OCI-M2 (cell line): Measurements from ENCODE around the gene HEXD.

Experiments
- DNase-seq: peaks from one replicate; lab custom pipeline; 2025; ENCODE audit not compliant: unreplicated experiment; lab: John Stamatoyannopoulos, UW

The HEXD gene

DNA sequence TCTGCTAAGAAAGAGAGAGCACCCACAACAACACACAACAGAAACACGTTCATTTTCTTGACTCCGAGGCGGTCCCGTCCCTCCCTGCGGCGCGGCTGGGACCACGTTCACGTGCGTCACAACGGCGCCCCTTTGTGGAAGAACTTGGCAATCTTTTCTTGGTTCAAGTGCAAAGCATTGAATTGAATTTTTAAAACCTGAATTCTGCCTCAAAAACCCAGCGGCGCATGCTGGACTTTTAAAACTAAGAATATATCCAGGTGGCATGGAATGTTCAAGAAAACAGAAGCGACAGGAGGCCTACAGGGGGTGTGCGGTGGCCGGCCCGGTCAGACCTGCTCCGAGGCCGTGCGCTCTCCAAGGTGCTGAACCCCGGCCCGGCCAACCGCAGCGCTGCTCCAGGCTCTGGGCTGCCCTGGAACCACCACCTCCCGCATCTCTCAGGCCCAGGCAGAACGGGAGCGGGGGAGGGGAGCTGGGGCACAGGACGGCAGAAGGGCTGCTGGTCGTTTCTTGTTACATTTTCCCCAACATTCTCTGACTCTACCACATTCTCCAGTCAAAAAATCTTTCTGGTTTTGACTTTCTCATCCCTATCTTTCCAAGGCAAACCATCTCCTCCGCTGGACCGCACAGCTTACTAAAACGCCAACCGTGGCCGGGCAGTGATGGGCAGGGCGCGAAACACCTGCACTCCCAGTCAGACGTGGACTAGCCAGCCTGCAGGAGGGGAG, 3.4 kb upstream of the HEXD start:
- no peak for DNase-seq

DNA sequence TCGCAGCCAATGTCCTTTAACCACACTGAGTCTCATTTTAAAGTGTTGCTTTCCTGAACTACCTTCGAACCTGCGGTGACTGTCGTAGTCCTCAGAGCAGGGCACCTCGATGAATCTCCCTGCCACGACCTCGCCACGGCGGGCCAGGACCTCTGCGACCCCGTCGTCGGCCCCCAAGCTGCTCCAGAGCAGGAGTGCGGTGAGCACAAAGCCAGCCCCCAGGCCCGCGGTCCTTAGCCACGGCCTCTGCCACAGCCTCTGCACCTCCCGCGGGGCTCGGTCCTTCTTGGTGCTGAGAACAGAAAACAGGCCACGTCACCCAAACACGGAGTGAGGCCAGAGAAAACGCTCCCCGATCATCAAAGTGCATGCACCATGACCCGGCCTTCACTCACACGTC, 2.8 kb upstream of the HEXD start:
- no peak for DNase-seq

DNA sequence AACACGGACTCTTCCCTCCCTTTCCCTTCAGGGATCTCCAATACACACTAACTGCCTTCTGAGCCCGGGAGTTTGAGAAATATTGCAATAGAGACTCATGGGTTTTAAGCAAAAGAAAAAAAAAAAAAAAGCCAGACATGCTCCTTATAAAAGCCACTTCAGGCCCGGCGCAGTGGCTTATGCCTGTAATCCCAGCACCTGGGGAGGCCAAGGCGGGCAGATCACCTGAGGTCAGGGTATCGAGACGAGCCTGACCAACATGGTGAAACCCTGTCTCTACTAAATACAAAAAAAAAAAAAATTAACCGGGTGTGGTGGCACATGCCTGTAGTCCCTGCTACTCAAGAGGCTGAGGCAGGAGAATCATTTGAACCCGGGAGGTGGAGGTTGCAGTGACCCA, 2.4 kb upstream of the HEXD start:
- DNase-seq: no peak

DNA sequence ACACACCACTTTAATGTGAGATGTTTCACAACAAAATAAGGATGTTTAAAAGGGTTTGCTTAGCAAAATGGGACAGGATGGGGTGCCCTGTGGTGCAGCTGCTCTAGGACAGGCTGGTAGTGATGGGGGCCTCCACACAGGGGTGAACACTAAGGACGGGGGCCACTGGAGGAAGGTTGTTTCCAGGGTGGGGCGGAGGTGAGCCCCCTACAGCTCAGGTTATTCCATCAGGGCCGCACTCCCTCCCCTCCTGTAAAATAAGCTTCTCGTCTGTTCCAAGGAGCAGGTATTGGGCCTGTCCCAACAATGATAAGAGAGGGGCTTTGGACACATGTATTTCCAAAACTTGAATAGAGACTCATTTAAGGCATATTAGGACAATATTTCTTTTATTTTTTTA, 1.9 kb upstream of the HEXD start:
- DNase-seq: no peak

DNA sequence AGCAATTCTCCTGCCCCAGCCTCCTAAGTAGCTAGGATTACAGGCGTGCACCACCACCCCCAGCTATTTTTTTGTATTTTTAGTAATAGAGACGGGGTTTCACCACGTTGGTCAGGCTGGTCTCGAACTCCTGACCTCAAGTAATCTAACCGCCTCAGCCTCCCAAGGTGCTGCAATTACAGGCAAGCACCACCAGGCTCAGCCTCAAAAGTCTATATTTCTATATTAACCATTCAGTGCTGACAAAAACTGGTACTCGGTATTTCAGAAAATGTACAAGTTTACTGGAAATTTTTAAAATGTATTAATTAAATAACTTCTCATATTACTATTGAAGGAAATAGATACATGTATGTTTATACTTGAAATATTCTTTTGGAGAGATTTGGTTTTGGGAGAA, 1.4 kb upstream of the HEXD start:
- no peak for DNase-seq

DNA sequence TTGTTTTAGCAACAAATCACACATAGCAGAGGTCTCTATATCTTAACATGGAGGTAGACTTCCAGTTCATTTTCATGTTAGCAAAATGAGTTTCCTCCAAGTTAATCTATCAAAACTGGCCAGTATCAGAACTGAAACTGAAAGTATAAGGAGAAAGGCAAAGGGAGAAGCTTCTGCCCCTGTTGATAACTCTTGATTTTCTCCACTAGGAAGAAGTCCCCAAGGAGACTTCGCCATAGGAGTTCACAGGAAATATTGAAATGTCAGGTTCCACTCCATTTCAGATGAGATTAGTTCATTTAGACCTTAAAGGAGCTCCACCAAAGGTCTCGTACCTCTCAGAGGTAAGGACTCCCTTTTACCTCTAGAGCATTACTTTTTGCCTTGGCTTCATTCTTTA, 1.4 kb downstream of the HEXD start:
- no peak for DNase-seq

DNA sequence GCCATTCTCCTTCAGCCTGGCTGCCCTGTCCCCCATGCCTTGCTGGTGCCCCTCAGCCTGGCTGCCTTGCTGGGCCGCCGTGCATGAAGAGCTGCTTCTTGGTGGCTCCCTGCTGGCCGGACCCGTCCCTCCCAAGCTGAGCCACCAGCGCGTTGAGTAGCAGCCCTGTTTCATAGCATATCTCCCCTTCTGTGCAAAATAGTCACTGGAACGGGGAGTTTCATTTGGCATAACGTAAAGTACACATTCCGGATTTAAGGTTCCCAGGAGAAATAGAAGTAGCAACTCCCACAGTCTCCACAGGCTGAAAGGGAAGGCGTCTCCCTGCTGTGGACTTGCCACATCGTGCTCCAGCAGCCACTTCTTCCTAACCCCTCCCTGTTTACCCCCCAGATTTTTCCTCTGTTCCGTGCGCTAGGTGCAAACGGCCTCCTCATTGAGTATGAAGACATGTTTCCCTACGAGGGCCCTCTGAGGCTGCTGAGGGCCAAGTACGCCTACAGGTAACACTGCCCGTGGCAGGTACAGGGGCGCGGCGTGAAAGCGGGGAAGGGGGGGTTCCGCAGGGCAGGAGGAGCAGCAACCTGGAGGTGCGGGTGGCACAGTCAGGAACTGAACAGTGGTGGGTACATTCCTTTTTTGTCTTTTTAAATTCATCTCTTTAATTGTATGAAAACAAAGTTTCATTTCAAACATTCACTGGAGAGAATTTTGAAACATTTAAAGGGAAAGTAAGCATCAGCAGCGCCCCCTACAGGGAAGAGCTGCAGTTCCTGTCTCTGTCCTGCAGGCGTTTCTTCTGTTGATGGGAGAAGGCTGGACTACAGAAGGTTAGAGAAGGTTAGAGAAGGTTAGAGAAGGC, 6.1 kb downstream of the HEXD start:
- no peak for DNase-seq

DNA sequence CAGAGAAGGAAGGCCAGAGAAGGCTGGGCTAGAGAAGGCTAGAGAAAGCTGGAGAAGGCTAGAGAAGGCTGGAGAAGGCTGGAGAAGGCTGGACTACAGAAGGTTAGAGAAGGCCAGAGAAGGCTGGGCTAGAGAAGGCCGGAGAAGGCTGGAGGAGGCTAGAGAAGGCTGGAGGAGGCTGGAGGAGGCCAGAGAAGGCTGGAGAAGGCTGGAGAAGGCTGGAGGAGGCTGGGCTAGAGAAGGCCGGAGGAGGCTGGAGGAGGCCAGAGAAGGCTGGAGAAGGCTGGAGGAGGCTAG, 6.7 kb downstream of the HEXD start:
- DNase-seq: no peak

DNA sequence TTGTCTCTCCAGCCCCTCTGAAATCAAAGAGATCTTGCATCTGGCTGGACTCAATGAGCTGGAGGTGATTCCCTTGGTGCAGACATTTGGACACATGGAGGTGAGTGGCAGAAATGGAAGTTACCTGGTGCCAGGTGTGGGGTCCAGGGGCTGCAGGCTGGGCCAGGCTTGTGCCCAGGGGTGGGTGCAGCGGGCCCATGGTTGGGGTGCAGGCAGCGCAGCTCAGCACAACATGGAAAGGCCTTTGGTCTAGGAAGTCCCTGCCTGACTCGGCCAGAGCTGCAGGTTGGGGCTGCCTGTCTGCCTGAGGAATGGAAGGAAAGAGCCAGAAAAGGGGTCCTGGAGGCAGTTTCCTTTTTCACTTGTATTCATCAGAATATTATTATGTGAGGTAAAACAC, 10.4 kb downstream of the HEXD start:
- DNase-seq: no peak

DNA sequence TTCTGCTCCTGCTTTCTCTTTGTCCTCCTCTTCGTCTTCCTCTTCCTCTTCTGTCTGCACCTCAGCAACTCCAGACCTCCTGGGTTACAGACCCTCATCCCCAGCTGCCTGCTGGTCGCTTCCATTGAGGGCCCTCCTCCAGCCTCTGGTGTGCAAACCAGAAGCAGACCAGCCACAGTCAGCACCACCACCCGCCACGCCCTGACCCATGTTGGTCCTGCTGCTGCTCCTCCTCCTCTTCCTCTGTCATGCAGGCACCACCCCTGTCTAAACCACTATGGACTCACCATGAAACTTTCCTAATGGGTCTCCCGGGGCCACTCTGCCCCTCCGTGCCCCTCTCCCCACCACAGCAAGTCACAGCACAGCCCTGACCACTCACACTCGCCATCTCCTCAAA, 11.7 kb downstream of the HEXD start:
- DNase-seq: no peak

DNA sequence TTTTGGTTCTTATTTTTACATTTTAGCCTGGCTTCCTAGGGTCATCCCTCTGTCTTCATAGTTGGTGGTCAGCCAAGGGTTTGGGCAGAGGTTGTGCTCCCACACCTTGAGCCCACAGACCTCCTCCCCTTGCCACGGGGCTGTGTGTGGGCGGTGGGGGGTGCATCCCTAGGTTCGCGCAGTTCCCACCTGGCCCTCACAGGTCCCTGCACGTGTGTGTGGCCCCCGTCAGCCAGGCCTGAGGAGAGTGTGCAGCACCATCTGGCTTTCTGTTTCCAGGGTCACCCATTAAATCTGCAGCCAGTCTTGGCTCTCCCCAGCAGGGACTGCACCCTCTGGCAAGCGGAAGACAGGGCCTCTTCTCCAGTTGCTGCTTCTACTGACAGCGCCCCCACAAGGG, 13.9 kb downstream of the HEXD start:
- no peak for DNase-seq

DNA sequence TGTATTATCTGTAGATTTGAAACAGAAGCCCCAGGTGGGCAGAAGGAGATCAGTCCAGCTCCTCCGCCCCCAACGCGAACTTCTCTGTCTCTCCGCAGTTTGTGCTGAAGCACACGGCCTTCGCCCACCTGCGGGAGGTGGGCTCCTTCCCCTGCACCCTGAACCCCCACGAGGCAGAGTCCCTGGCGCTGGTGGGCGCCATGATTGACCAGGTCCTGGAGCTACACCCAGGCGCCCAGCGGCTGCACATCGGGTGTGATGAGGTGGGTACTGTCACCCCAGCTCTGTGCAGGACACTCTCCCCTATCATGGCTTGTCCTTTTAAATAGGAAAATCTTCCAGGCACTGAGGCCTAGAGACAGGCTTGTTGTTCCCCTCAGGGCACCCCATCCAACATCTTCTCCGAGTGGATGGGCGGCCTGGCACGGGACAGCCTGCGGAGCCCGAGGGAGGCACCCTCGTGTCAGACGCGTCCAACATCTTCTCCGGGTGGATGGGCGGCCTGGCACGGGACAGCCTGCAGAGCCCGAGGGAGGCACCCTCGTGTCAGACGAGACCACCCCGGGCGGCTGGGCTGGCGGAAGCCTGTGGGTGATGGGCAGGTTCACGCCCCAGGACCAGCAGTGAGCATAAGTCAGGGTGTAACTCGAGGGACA, 15.5 kb downstream of the HEXD start:
- no peak for DNase-seq

DNA sequence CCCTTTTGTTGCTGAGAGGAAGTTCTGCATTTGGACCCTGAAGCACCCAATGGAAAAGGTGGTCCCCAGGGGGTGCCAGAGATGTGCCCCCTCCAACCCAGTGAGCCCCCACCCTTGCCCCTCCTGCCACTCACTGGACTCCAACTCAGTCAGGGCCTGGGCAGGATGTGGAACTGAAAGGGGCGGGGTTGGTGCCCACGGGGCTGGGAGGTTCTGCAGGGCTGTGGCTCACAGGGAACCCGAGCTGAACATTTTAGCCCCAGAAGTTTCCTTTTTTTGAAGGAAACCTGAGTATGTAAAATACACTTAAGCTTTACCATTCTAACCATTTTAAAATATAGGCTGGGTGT, 16.0 kb downstream of the HEXD start:
- DNase-seq: no peak

DNA sequence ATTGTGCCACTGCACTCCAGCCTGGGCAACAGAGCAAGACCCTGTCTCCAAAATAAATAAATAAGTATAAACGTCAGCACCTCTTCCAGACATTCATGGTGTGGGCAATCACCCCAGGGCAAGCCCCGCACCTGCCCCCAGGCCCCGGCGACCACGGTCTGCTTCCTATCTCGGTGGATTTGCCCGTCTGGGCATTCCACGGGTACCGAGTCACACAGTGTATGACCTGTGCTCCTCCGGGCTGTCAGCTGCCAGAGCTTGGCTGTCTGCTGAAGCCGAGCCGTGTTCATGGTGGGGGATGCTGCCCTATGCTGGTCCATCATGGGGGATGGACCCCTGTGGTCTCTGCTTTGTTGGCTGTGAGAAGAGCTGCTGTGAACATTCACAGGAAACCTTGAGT, 17.0 kb downstream of the HEXD start:
- DNase-seq: no peak

DNA sequence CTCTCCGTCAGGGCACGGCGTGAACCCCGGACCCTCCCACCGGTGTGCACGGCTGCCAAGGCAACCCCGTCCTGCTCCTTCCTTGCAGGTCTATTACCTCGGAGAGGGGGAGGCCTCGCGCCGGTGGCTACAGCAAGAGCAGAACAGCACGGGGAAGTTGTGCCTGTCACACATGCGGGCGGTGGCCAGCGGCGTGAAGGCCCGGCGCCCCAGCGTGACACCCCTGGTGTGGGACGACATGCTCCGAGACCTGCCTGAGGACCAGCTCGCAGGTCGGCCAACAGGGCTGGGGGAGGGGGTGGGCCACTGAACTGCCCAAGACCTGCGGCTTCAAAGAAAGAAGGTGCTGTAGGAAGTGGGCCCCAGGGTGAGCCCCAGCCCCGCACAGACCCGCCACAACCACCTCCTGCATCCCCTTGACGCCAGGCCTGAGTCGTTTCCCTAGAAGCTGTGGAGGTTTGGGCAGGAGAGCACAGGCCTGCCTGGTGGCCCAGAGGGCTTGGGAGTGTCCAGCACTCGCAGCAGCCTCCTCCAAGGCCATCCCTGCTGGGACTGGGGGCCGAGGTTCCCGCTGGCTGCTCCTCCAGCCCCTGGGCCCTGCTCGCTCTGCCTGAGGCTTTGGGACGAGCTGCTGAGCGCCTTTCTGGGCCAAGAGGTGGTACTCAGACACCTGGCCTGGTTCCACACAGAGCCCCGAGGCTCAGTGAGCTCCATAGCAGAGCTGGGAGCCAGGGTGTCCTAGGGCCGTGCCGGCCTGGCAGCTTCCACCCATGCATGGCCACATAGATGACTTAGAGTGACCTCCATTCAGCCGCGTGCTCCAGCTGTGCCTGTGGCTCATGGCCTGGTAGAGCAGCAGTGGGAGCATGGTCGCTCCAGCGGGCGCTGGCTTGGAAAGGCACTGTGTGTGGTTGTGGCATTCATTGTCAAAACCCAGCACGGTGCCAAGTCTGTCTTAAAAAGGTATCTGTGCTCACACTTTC, 17.7 kb downstream of the HEXD start:
- DNase-seq: no peak

DNA sequence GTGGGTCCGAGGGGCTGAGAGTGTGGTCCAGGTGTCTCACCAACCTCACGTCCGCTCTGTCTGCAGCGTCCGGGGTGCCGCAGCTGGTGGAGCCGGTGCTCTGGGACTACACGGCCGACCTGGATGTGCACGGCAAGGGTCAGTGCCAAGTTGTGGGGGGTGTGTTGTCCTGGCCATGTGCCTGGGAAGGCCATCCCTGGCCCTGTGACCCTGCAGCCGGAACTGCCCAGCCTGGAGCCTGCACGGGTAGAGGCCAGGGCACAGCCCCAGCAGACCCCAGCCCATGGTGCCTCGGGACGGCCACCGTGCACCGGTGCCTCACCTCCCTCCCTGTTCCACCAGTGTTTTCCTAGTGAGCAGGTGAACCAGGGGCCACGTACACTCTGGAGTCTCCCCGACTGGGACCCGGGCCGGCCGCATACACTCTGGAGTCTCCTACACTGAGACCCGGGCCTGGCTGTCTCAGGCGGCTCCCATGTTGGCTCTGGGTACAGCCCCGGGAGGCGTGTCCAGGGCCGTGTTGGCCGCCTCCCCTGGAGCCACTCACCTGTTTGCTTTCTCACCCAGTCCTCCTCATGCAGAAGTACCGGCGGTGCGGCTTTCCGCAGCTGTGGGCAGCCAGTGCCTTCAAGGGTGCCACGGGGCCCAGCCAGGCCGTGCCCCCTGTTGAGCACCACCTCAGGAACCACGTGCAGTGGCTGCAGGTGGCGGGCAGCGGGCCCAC, 18.6 kb downstream of the HEXD start:
- no peak for DNase-seq

DNA sequence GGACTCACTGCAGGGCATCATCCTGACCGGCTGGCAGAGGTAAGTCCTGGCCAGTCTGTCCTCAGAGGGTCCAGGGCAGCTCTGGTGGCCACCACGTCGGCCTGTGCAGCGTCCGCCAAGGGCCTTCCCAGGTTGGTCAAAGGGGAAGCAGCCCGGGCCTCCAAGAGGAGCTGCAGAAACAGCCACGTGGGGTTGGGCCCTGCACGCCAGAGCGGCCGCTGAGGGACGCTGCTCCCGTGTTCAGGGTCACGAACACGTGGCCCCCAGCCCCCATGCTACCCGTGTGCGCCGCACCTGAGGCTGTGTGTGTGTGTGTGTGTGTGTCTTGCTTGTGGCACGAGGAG, 19.1 kb downstream of the HEXD start:
- DNase-seq: no peak

DNA sequence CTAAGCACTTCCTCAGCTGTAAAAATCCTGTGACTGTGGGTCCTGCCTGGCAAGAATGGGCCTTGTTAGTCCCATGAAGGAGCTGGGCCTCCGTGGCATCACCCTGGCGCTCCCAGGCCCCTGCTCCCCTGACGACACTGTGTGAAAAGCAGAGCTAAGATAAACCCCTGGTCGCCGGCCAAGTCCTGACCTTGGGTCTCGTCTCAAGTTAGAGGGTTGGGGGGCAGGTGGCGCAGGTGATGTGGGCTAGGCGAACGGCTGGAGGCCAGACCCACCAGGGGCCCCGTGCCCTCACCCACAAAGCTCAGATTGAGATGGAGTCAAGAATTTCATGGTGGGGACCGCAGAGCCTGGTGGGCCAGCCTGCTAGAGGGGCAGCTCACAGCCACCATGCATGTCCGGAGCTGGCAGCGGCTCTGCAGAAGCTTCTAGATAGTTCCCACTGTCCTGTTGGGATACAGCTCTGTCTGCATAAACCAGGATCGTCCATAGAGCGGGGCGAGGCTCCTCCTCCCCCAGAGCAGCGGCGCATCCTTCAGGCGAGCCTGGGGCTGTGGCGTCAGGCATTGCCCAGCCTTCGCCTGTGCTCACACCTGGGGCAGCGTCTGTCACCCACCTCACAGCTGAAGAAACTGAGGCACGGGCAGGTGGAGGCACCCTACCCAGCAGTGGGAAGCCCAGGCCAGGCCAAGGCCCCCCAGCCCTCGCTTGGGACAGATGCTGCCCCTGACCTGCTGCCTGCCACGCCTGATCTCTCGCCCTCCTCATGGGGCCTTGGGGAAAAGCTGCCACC, 20.4 kb downstream of the HEXD start:
- no peak for DNase-seq

DNA sequence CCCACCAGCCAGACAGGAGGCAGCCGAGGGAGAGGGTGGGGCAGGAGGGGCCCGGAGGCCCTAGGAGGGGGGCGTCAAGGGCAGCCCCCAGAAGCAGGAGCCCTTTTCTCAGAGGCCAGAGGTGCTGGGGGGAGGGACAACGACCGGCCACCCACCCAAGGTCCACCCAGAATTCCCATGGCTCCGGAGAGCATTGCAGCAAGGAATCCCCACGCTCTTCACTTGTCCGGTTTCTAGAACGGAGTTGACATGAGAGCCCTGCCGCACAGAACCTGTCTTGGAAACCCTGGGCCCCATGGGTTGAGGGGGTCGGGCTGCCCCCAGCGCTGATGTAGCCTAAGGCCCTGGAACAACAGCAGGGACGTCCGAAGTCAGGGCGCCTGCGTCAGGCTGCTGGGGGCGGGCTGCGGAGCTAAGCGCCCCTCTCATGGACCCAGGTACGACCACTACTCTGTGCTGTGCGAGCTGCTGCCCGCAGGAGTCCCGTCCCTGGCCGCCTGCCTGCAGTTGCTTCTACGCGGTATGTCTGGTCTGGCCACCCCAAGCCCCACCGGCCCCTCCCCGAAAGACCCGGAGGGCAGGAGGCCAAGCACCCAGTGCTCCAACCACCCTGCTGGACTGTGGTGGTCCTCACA, 21.2 kb downstream of the HEXD start:
- no peak for DNase-seq
